K562 (cell line): ENCODE measurements around the gene NPR1. TPM values are rescaled to one million over a fixed set of nuclear protein-coding genes. Genes with fewer than 3 reads are reported as not detected.
A peak's percentile ranks its signal among the peaks of the same experiment; 100 is the strongest.

ENCODE experiments used
- CAMTA2 ChIP-seq: fragments of 250-450 bp; sonication (Bioruptor Pico); conservative IDR thresholded peaks from 2 replicates; pipeline ENCODE4 v1.5.1; 2022
- CHD2 ChIP-seq: IDR thresholded peaks from 2 replicates; pipeline ENCODE4 v1.6.1; 2011; ENCODE audit warnings: low read depth, low read length
- ELF2 ChIP-seq: fragments of 250-450 bp; sonication (Bioruptor Pico); IDR thresholded peaks from 2 replicates; pipeline ENCODE4 v1.5.0; 2021; ENCODE audit warnings: mild to moderate bottlenecking
- HDAC1 ChIP-seq, 2 experiments: fragments of 450-650 bp; IDR thresholded peaks; 2 replicates each; pipeline ENCODE4 v1.6.1; 2016 to 2017; ENCODE audit warnings: inconsistent platforms in 1 of 2, mild to moderate bottlenecking in 1 of 2, moderate library complexity in 1 of 2
- HLTF ChIP-seq: fragments of 450-650 bp; IDR thresholded peaks from 2 replicates; pipeline ENCODE4 v1.6.1; 2016
- MTA3 ChIP-seq: fragments of 450-650 bp; formaldehyde crosslinking; IDR thresholded peaks from 2 replicates; pipeline ENCODE4 v1.6.1; 2017; ENCODE audit warnings: mild to moderate bottlenecking, borderline replicate concordance
- YY1 ChIP-seq, 3 experiments: IDR thresholded peaks; 2 replicates each; pipeline ENCODE4 v1.6.1; 2011; ENCODE audit warnings: low read length in 2 of 3, mild to moderate bottlenecking in 2 of 3, moderate library complexity in 2 of 3, borderline replicate concordance in 1 of 3, control low read depth in 1 of 3, low read depth in 1 of 3; ENCODE audit not compliant: insufficient read depth in 3 of 3, insufficient replicate concordance in 2 of 3, control insufficient read depth in 1 of 3, insufficient read length in 1 of 3; ENCODE audit errors: extremely low read depth in 1 of 3
- ZNF3 ChIP-seq: fragments of 250-450 bp; sonication (Bioruptor Pico); IDR thresholded peaks from 2 replicates; pipeline ENCODE4 v1.5.0; 2021; ENCODE audit warnings: mild to moderate bottlenecking, moderate library complexity
- polyA plus RNA-seq, 8 experiments: library from polyadenylated mRNA; depleted of rRNA in 4 of 8; stranded (reverse) in 5 of 8; unstranded in 3 of 8; fragments of >200 nt; fragmentation: Nextera tagmentation in 2 of 8; fragmentation: Illumina TruSeq in 1 of 8; extraction: Ambion mirVana in 2 of 8; extraction: Trizol in 1 of 8; gene quantifications; 2 replicates each; pipeline versions ENCODE4 v1.2.1 to v1.2.3, GENCODE V29; 2011 to 2014; ENCODE audit warnings: inconsistent platforms in 1 of 8, missing spikeins in 1 of 8
- total RNA-seq, 7 experiments: library from RNA; depleted of rRNA in 6 of 7; stranded (reverse); fragments of >200 nt in 6 of 7; fragmentation: Illumina TruSeq in 2 of 7; extraction: Trizol in 2 of 7; gene quantifications; 2 replicates each; pipeline versions ENCODE4 v1.2.1 to v1.2.3, GENCODE V29; 2011 to 2021; ENCODE audit warnings: low replicate concordance in 1 of 7
- TF ChIP-seq, protein P1 (sequence below): fragments of 450-650 bp; IDR thresholded peaks from 2 replicates; pipeline ENCODE4 v1.6.1; 2016; ENCODE audit warnings: borderline replicate concordance
- TF ChIP-seq, protein P2 (sequence below), 2 experiments: fragments of 450-650 bp; formaldehyde crosslinking in 1 of 2; IDR thresholded peaks; 2 replicates each; pipeline versions ENCODE4 v1.4.0 to v1.6.1; 2014 to 2020; ENCODE audit warnings: mild to moderate bottlenecking in 2 of 2, borderline replicate concordance in 1 of 2, low read depth in 1 of 2
- TF ChIP-seq, protein P3 (sequence below): fragments of 250-450 bp; sonication (Bioruptor Pico); IDR thresholded peaks from 2 replicates; pipeline ENCODE4 v1.4.0; 2020; ENCODE audit warnings: mild to moderate bottlenecking

NPR1 gene
- total and polyA plus RNA-seq, 9 of the 15 experiments (the other 6 are each of a cell fraction or from before 2014, with no cell fraction given): 0.05 to 0.16 (median 0.06) TPM; not detected in 6

DNA sequence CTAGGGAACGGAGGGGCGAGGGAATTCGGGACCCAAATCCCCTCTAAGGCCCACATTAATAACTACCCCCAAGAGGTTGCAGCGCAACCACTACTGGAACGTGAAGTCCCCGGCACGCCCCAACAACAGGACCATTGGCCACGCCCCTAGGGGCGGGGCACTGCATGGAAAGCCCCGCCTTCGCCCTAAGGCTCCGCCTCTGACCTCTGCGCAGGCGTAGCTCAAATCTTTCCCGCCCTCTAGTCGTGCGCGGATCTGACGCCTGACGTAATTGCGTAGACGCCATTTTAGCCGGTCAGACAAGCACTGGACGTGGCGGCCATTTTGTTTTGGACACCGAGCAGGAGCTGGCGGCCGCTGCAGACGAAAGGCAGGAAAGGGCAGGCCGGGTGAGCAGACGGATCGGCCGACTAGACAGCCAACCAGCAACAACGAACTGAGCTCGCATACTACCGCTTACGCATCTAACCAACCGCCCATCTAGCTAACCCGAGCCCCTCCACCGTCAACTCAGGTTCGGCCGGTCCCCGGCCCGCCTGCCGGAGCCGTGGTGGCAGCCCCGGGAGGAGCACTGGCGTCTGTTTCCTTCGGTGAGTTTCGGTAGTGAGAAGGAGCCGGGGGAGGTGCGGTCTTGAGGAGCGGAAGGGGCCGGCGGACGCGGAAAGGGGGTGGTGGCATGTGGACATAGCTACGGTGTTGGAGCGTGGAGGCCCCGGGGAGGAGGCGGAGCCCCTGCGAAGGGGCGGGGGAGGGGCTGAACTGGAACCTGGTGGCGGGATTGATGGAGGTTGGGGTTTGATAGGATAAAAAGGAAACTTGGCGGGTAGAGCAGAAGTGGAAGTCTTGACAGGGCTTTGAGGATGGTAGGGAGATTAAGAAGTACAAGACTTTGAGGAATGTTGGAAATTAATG, 44.5 kb upstream of the NPR1 start, which contains the start of gene CHTOP (continued):
- TF ChIP-seq, protein P1, sequence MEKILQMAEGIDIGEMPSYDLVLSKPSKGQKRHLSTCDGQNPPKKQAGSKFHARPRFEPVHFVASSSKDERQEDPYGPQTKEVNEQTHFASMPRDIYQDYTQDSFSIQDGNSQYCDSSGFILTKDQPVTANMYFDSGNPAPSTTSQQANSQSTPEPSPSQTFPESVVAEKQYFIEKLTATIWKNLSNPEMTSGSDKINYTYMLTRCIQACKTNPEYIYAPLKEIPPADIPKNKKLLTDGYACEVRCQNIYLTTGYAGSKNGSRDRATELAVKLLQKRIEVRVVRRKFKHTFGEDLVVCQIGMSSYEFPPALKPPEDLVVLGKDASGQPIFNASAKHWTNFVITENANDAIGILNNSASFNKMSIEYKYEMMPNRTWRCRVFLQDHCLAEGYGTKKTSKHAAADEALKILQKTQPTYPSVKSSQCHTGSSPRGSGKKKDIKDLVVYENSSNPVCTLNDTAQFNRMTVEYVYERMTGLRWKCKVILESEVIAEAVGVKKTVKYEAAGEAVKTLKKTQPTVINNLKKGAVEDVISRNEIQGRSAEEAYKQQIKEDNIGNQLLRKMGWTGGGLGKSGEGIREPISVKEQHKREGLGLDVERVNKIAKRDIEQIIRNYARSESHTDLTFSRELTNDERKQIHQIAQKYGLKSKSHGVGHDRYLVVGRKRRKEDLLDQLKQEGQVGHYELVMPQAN: peak; percentile 94
- TF ChIP-seq, protein P2, sequence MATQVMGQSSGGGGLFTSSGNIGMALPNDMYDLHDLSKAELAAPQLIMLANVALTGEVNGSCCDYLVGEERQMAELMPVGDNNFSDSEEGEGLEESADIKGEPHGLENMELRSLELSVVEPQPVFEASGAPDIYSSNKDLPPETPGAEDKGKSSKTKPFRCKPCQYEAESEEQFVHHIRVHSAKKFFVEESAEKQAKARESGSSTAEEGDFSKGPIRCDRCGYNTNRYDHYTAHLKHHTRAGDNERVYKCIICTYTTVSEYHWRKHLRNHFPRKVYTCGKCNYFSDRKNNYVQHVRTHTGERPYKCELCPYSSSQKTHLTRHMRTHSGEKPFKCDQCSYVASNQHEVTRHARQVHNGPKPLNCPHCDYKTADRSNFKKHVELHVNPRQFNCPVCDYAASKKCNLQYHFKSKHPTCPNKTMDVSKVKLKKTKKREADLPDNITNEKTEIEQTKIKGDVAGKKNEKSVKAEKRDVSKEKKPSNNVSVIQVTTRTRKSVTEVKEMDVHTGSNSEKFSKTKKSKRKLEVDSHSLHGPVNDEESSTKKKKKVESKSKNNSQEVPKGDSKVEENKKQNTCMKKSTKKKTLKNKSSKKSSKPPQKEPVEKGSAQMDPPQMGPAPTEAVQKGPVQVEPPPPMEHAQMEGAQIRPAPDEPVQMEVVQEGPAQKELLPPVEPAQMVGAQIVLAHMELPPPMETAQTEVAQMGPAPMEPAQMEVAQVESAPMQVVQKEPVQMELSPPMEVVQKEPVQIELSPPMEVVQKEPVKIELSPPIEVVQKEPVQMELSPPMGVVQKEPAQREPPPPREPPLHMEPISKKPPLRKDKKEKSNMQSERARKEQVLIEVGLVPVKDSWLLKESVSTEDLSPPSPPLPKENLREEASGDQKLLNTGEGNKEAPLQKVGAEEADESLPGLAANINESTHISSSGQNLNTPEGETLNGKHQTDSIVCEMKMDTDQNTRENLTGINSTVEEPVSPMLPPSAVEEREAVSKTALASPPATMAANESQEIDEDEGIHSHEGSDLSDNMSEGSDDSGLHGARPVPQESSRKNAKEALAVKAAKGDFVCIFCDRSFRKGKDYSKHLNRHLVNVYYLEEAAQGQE (IDR thresholded peaks at IDR 0.05; ENCODE audit: borderline replicate concordance): no peak
- TF ChIP-seq, protein P2 (CRISPR knock-in tag; IDR thresholded peaks at IDR 0.05; ENCODE audit: low read depth): peak; percentile 67; the same call in 1 of the 2 replicates
- TF ChIP-seq HLTF: no peak
- TF ChIP-seq CHD2: peak; percentile 28; the same call in 1 of the 2 replicates
- peak in 1 of 2 experiments; percentile 91; a peak in 2 of 4 replicates for TF ChIP-seq HDAC1 (IDR thresholded peaks at IDR 0.05)
- TF ChIP-seq MTA3: peak; percentile 84
- no peak for TF ChIP-seq CAMTA2 (CRISPR knock-in tag)
- TF ChIP-seq YY1 (IDR thresholded peaks at IDR 0.05; ENCODE audit: borderline replicate concordance in 1 of 3, control insufficient read depth in 1 of 3, extremely low read depth in 1 of 3, insufficient read depth in 3 of 3, insufficient read length in 1 of 3, insufficient replicate concordance in 2 of 3, low read depth in 1 of 3, low read length in 2 of 3): peak; percentile 99 to 100 (median 99)
- TF ChIP-seq, protein P3, sequence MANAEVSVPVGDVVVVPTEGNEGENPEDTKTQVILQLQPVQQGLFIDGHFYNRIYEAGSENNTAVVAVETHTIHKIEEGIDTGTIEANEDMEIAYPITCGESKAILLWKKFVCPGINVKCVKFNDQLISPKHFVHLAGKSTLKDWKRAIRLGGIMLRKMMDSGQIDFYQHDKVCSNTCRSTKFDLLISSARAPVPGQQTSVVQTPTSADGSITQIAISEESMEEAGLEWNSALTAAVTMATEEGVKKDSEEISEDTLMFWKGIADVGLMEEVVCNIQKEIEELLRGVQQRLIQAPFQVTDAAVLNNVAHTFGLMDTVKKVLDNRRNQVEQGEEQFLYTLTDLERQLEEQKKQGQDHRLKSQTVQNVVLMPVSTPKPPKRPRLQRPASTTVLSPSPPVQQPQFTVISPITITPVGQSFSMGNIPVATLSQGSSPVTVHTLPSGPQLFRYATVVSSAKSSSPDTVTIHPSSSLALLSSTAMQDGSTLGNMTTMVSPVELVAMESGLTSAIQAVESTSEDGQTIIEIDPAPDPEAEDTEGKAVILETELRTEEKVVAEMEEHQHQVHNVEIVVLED (CRISPR knock-in tag): peak; percentile 97
- no peak for TF ChIP-seq ZNF3
- peak; percentile 54; the same call in 1 of the 2 replicates for TF ChIP-seq ELF2
